Thyroid gland (tissue), 4 donors: ENCODE data around the gene NMNAT2. TPM values are rescaled to one million over a fixed set of nuclear protein-coding genes. Genes with fewer than 3 reads are reported as not detected.

Experiments
- DNase-seq, 2 donors: peaks; one replicate each; pipeline ENCODE4 v3.0.0-alpha.2; 2019
- H3K27ac ChIP-seq, 3 donors: fragments of 200-600 bp; sonication (generic); 1 replicate in 2 of 3; 2 replicates in 1 of 3; pipeline ENCODE4 v1.5.1; 2016 to 2019; ENCODE audit warnings: mild to moderate bottlenecking in 1 of 3, moderate library complexity in 1 of 3
- H3K27me3 ChIP-seq: fragments of 200-600 bp; sonication (generic); one replicate; pipeline ENCODE4 v1.5.1; 2019
- H3K36me3 ChIP-seq, 2 donors: fragments of 200-600 bp; sonication (generic); one replicate each; pipeline ENCODE4 v1.5.1; 2016 to 2019
- H3K4me1 ChIP-seq, 2 donors: fragments of 200-600 bp; sonication (generic); one replicate each; pipeline ENCODE4 v1.5.1; 2017 to 2019
- H3K4me3 ChIP-seq, 3 donors: fragments of 200-600 bp; sonication (generic); replicated peaks in 1 of 3; 1 replicate in 2 of 3; 2 replicates in 1 of 3; pipeline ENCODE4 v1.5.1; 2016; ENCODE audit warnings: mild to moderate bottlenecking in 1 of 3
- H3K9me3 ChIP-seq: fragments of 200-600 bp; sonication (generic); one replicate; pipeline ENCODE4 v1.5.1; 2017
- CTCF ChIP-seq, 6 experiments: fragments of 200-600 bp in 3 of 6; fragments of 450-650 bp in 3 of 6; sonication (generic) in 3 of 6; IDR thresholded peaks; one replicate each; pipeline ENCODE4 v1.5.1; 2016 to 2019; ENCODE audit warnings: antibody characterized with exemption in 6 of 6, mild to moderate bottlenecking in 2 of 6, inconsistent platforms in 1 of 6, moderate library complexity in 1 of 6
- POLR2A ChIP-seq, 2 donors: fragments of 450-650 bp; IDR thresholded peaks; one replicate each; pipeline ENCODE4 v1.6.1; 2017; ENCODE audit warnings: antibody characterized with exemption in 2 of 2, mild to moderate bottlenecking in 2 of 2, moderate library complexity in 1 of 2
- WGBS, 2 donors: methylation state at CpG; one replicate each; pipeline ENCODE4 v1.1.5; 2017; 5-methylcytosine and 5-hydroxymethylcytosine counted together
- intact Hi-C: fragments of 100-400 bp; cut with DNase I; formaldehyde crosslinking; loops from one replicate; pipeline ENCODE4 v1.15.1; 2023
- total RNA-seq, 4 donors: library from RNA; depleted of rRNA; stranded (reverse); fragments of >200 nt; gene quantifications; one replicate each; pipeline ENCODE4 v1.2.3, GENCODE V29; 2016

Gene NMNAT2
- total RNA-seq, 4 donors from 2014 or later = 7.6 to 39.5 (median 17.3) TPM

- Histone ChIP-seq H3K27ac (peak overlapping the region in 2 of 3 donors; percentile 33 to 69), H3K4me3 (no peak overlapping the region), H3K36me3 (no peaks in the 10 kb centered on the region), H3K9me3 (no peaks in the 10 kb centered on the region), H3K4me1 (peaks cover 15 to 36% of the 10 kb centered on the region in 2 donors), H3K27me3 (no peaks in the 10 kb centered on the region)
- TF ChIP-seq CTCF (IDR thresholded peaks at IDR 0.05) = no peak
- no peak for TF ChIP-seq POLR2A (IDR thresholded peaks at IDR 0.05)
- DNase-seq = peak; percentile 80 to 88
- WGBS, 2 donors = 62% methylated on average over 1 of the region's 1 CpG; no CpG with 5 or more reads in 1 of the 2 donors
- intact Hi-C loops = no loop called here
These were observed 64.6 kb downstream of the NMNAT2 start for GRCh38 chr1:183353597-183353996.

- WGBS, 2 donors = 20 to 27% methylated on average over 6 of the region's 6 CpGs
- Histone ChIP-seq H3K4me1 (peaks cover 5 to 21% of the 10 kb centered on the region in 2 donors), H3K27ac (peak overlapping the region in 1 of 3 donors; percentile 27), H3K27me3 (no peaks in the 10 kb centered on the region), H3K9me3 (no peaks in the 10 kb centered on the region), H3K4me3 (no peak overlapping the region), H3K36me3 (no peaks in the 10 kb centered on the region)
- peak; percentile 21 to 24 for DNase-seq
- intact Hi-C loops = no loop called here
- TF ChIP-seq CTCF (IDR thresholded peaks at IDR 0.05) = no peak
- TF ChIP-seq POLR2A (IDR thresholded peaks at IDR 0.05) = no peak
These were observed 68.9 kb downstream of the NMNAT2 start for GRCh38 chr1:183349201-183349711.

- no peak for DNase-seq
- no peaks in the 10 kb centered on the region for H3K27me3 ChIP-seq
- H3K27ac ChIP-seq = no peak overlapping the region
- TF ChIP-seq POLR2A (IDR thresholded peaks at IDR 0.05) (no peak), CTCF (IDR thresholded peaks at IDR 0.05) (no peak)
- no peaks in the 10 kb centered on the region for H3K36me3 ChIP-seq
- intact Hi-C loops = no loop called here
- H3K4me1 ChIP-seq = peaks cover 0 to 6% of the 10 kb centered on the region in 2 donors
- H3K4me3 ChIP-seq = no peak overlapping the region
- no peaks in the 10 kb centered on the region for H3K9me3 ChIP-seq
- WGBS, 2 donors = 71 to 74% methylated on average over 8 of the region's 8 CpGs
These were observed 71.9 kb downstream of the NMNAT2 start for GRCh38 chr1:183346276-183346732.

GRCh38 chr1:183339556-183340167 lies 78.5 kb downstream of the NMNAT2 start:
- intact Hi-C loops = no loop called here
- no peak for TF ChIP-seq CTCF (IDR thresholded peaks at IDR 0.05)
- TF ChIP-seq POLR2A (IDR thresholded peaks at IDR 0.05) = no peak
- Histone ChIP-seq H3K36me3 (no peaks in the 10 kb centered on the region), H3K9me3 (no peaks in the 10 kb centered on the region), H3K27me3 (no peaks in the 10 kb centered on the region), H3K4me1 (peaks cover 0 to 4% of the 10 kb centered on the region in 2 donors), H3K27ac (no peak overlapping the region), H3K4me3 (no peak overlapping the region)
- no peak for DNase-seq
- WGBS, 2 donors = 86 to 91% methylated on average over 4 of the region's 4 CpGs

GRCh38 chr1:183331091-183331742 lies 87.0 kb downstream of the NMNAT2 start:
- H3K27ac ChIP-seq = peak overlapping the region; percentile 1 to 72 (median 50)
- 25 to 38% methylated on average over 10 of the region's 10 CpGs for WGBS, 2 donors
- peak in 1 of 6 experiments; percentile 19 for TF ChIP-seq CTCF (IDR thresholded peaks at IDR 0.05)
- no peak for TF ChIP-seq POLR2A (IDR thresholded peaks at IDR 0.05)
- H3K27me3 ChIP-seq = no peaks in the 10 kb centered on the region
- no peak overlapping the region for H3K4me3 ChIP-seq
- DNase-seq = peak; percentile 59 to 65
- intact Hi-C loops = no loop called here
- peaks cover 10 to 39% of the 10 kb centered on the region in 2 donors for H3K4me1 ChIP-seq
- H3K9me3 ChIP-seq = no peaks in the 10 kb centered on the region
- no peaks in the 10 kb centered on the region for H3K36me3 ChIP-seq
